Karpas-422 (cell line): Measurements from ENCODE around the gene JMJD7. TPM values are rescaled to one million over a fixed set of nuclear protein-coding genes. Genes with fewer than 3 reads are reported as not detected.

Experiments
- DNase-seq: peaks from one replicate; pipeline ENCODE4 v3.0.0-alpha.2; 2015
- H2AFZ ChIP-seq: fragments of 200-600 bp; sonication (generic); 2 replicates; pipeline ENCODE4 v1.6.1; 2014; ENCODE audit warnings: antibody characterized with exemption, low read length, mixed read lengths
- H3K27ac ChIP-seq: fragments of 200-600 bp; sonication (generic); 2 replicates; pipeline ENCODE4 v1.5.1; 2014; ENCODE audit warnings: mild to moderate bottlenecking, low read length, moderate library complexity
- H3K27me3 ChIP-seq: fragments of 200-600 bp; sonication (generic); 2 replicates; pipeline ENCODE4 v1.6.1; 2014; ENCODE audit warnings: low read length, mixed read lengths
- H3K36me3 ChIP-seq: fragments of 200-600 bp; sonication (generic); 2 replicates; pipeline ENCODE4 v1.6.1; 2014; ENCODE audit warnings: low read length, mixed read lengths; ENCODE audit not compliant: insufficient read depth
- H3K4me1 ChIP-seq: fragments of 200-600 bp; sonication (generic); 2 replicates; pipeline ENCODE4 v1.6.1; 2014; ENCODE audit warnings: mild to moderate bottlenecking, low read length, mixed read lengths
- H3K4me2 ChIP-seq: fragments of 200-600 bp; sonication (generic); 2 replicates; pipeline ENCODE4 v1.6.1; 2014; ENCODE audit warnings: low read length, low read depth, mild to moderate bottlenecking; ENCODE audit not compliant: poor library complexity, severe bottlenecking
- H3K4me3 ChIP-seq: fragments of 200-600 bp; sonication (generic); 2 replicates; pipeline ENCODE4 v1.5.1; 2014; ENCODE audit warnings: mild to moderate bottlenecking, antibody characterized with exemption, low read length, mixed read lengths
- H3K79me2 ChIP-seq: fragments of 200-600 bp; sonication (generic); 2 replicates; pipeline ENCODE4 v1.6.1; 2014; ENCODE audit warnings: mild to moderate bottlenecking, low read length, mixed read lengths
- H3K9ac ChIP-seq: fragments of 200-600 bp; sonication (generic); 2 replicates; pipeline ENCODE4 v1.6.0; 2014; ENCODE audit warnings: low read length
- H3K9me2 ChIP-seq: fragments of 200-600 bp; sonication (generic), shearing (Covaris generic); replicated peaks from 2 replicates; pipeline ENCODE4 v1.6.0; 2014; ENCODE audit warnings: mild to moderate bottlenecking, low read length, moderate library complexity; ENCODE audit not compliant: insufficient read depth
- H3K9me3 ChIP-seq: fragments of 300-700, 200-600 bp; sonication (generic); 2 replicates; pipeline ENCODE4 v1.6.1; 2014; ENCODE audit warnings: low read length, mixed read lengths
- H4K20me1 ChIP-seq: fragments of 200-600 bp; sonication (generic); 2 replicates; pipeline ENCODE4 v1.6.1; 2014; ENCODE audit warnings: mild to moderate bottlenecking, antibody characterized with exemption, low read length, low read depth; ENCODE audit not compliant: insufficient read depth
- total RNA-seq: library from RNA; depleted of rRNA; stranded (reverse); fragments of >200 nt; shearing (Covaris generic); gene quantifications from 2 replicates; pipeline ENCODE4 v1.2.3, GENCODE V29; 2014; ENCODE audit warnings: low replicate concordance

Gene JMJD7
- total RNA-seq, 1 experiment from 2014 or later, result 2.8 TPM

- H4K20me1 ChIP-seq, result no peaks in the 10 kb centered on the region
- no peaks in the 10 kb centered on the region for H3K36me3 ChIP-seq
- H3K4me2 ChIP-seq, result no peak overlapping the region
- no peaks in the 10 kb centered on the region for H3K79me2 ChIP-seq
- no peaks in the 10 kb centered on the region for H3K9me2 ChIP-seq
- H3K27ac ChIP-seq, result no peak overlapping the region
- H3K9me3 ChIP-seq, result no peaks in the 10 kb centered on the region
- no peaks in the 10 kb centered on the region for H3K4me1 ChIP-seq
- H2AFZ ChIP-seq, result no peak overlapping the region
- no peak for DNase-seq
- H3K9ac ChIP-seq, result no peak overlapping the region
- no peak overlapping the region for H3K4me3 ChIP-seq
- no peaks in the 10 kb centered on the region for H3K27me3 ChIP-seq
Measured at GRCh38 chr15:41853831-41854230, 25.9 kb downstream of the JMJD7 start.

GRCh38 chr15:41854443-41854842 lies 26.6 kb downstream of the JMJD7 start:
- Histone ChIP-seq H3K27ac (no peak overlapping the region), H3K27me3 (no peaks in the 10 kb centered on the region), H3K9ac (no peak overlapping the region), H3K79me2 (no peaks in the 10 kb centered on the region), H3K4me2 (no peak overlapping the region), H3K9me2 (no peaks in the 10 kb centered on the region), H3K36me3 (no peaks in the 10 kb centered on the region), H3K9me3 (no peaks in the 10 kb centered on the region), H2AFZ (no peak overlapping the region), H3K4me1 (no peaks in the 10 kb centered on the region), H3K4me3 (no peak overlapping the region), H4K20me1 (no peaks in the 10 kb centered on the region)
- DNase-seq, result no peak

GRCh38 chr15:41855261-41855961 lies 27.5 kb downstream of the JMJD7 start:
- Histone ChIP-seq H3K36me3 (no peaks in the 10 kb centered on the region), H3K9ac (no peak overlapping the region), H3K9me3 (no peaks in the 10 kb centered on the region), H3K27me3 (no peaks in the 10 kb centered on the region), H3K27ac (no peak overlapping the region), H3K79me2 (no peaks in the 10 kb centered on the region), H3K4me3 (no peak overlapping the region), H4K20me1 (no peaks in the 10 kb centered on the region), H3K9me2 (no peaks in the 10 kb centered on the region), H3K4me1 (no peaks in the 10 kb centered on the region), H3K4me2 (no peak overlapping the region), H2AFZ (no peak overlapping the region)
- no peak for DNase-seq

- DNase-seq, result no peak
- no peaks in the 10 kb centered on the region for H4K20me1 ChIP-seq
- no peaks in the 10 kb centered on the region for H3K9me3 ChIP-seq
- no peak overlapping the region for H3K4me3 ChIP-seq
- no peak overlapping the region for H3K4me2 ChIP-seq
- H3K27ac ChIP-seq, result no peak overlapping the region
- no peaks in the 10 kb centered on the region for H3K9me2 ChIP-seq
- H3K9ac ChIP-seq, result no peak overlapping the region
- H2AFZ ChIP-seq, result no peak overlapping the region
- no peaks in the 10 kb centered on the region for H3K27me3 ChIP-seq
- H3K79me2 ChIP-seq, result no peaks in the 10 kb centered on the region
- no peaks in the 10 kb centered on the region for H3K4me1 ChIP-seq
- H3K36me3 ChIP-seq, result no peaks in the 10 kb centered on the region
Measured at GRCh38 chr15:41856262-41856661, 28.4 kb downstream of the JMJD7 start.

- Histone ChIP-seq H3K9me3 (no peaks in the 10 kb centered on the region), H2AFZ (no peak overlapping the region), H3K27ac (no peak overlapping the region), H3K4me2 (no peak overlapping the region), H3K36me3 (no peaks in the 10 kb centered on the region), H3K4me1 (no peaks in the 10 kb centered on the region), H3K79me2 (no peaks in the 10 kb centered on the region), H3K27me3 (no peaks in the 10 kb centered on the region), H4K20me1 (no peaks in the 10 kb centered on the region), H3K9ac (no peak overlapping the region), H3K4me3 (no peak overlapping the region), H3K9me2 (no peaks in the 10 kb centered on the region)
- no peak for DNase-seq
Measured at GRCh38 chr15:41856716-41857115, 28.8 kb downstream of the JMJD7 start.

GRCh38 chr15:41857316-41857715 lies 29.4 kb downstream of the JMJD7 start:
- Histone ChIP-seq H3K4me3 (no peak overlapping the region), H2AFZ (no peak overlapping the region), H3K27ac (no peak overlapping the region), H3K79me2 (no peaks in the 10 kb centered on the region), H3K9me2 (no peaks in the 10 kb centered on the region), H3K4me2 (no peak overlapping the region), H3K4me1 (no peaks in the 10 kb centered on the region), H3K36me3 (no peaks in the 10 kb centered on the region), H3K9ac (no peak overlapping the region), H4K20me1 (no peaks in the 10 kb centered on the region), H3K27me3 (no peaks in the 10 kb centered on the region), H3K9me3 (no peaks in the 10 kb centered on the region)
- DNase-seq, result no peak

GRCh38 chr15:41858756-41859155 lies 30.9 kb downstream of the JMJD7 start:
- H3K27ac ChIP-seq, result no peak overlapping the region
- H3K36me3 ChIP-seq, result no peaks in the 10 kb centered on the region
- H3K4me1 ChIP-seq, result no peaks in the 10 kb centered on the region
- H3K4me2 ChIP-seq, result no peak overlapping the region
- H4K20me1 ChIP-seq, result no peaks in the 10 kb centered on the region
- DNase-seq, result no peak
- H3K9me2 ChIP-seq, result no peaks in the 10 kb centered on the region
- no peak overlapping the region for H3K4me3 ChIP-seq
- H3K9me3 ChIP-seq, result no peaks in the 10 kb centered on the region
- no peak overlapping the region for H2AFZ ChIP-seq
- no peaks in the 10 kb centered on the region for H3K79me2 ChIP-seq
- H3K27me3 ChIP-seq, result no peaks in the 10 kb centered on the region
- H3K9ac ChIP-seq, result no peak overlapping the region

GRCh38 chr15:41860049-41860828 lies 32.3 kb downstream of the JMJD7 start:
- no peaks in the 10 kb centered on the region for H3K9me3 ChIP-seq
- H3K9ac ChIP-seq, result no peak overlapping the region
- no peaks in the 10 kb centered on the region for H3K27me3 ChIP-seq
- H2AFZ ChIP-seq, result no peak overlapping the region
- H4K20me1 ChIP-seq, result no peaks in the 10 kb centered on the region
- no peaks in the 10 kb centered on the region for H3K36me3 ChIP-seq
- no peaks in the 10 kb centered on the region for H3K9me2 ChIP-seq
- H3K4me3 ChIP-seq, result no peak overlapping the region
- no peak for DNase-seq
- no peaks in the 10 kb centered on the region for H3K4me1 ChIP-seq
- H3K27ac ChIP-seq, result no peak overlapping the region
- no peak overlapping the region for H3K4me2 ChIP-seq
- no peaks in the 10 kb centered on the region for H3K79me2 ChIP-seq
